ENCODE data around the gene PROSER3.

DNA sequence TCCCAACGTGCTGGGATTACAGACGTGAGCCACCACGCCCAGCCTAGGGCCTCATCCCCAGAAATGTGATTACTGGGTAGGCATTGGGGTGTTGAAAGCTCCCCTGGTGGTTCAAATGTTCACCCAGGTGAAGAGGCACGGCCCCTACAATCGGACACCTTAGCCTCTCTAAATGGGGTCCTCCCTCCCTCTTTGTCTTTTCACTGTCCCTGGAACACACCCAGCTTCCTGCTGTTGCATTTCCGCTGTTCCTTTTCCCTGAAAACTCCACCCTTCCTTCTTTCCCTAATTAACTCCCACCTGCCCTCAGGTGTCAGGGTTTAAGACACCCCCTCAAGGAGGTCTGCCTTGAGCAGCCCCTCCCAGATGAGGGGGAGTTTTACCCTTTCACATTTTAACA lies 58.3 kb downstream of the PROSER3 start:
- TF ChIP-seq, protein P1, sequence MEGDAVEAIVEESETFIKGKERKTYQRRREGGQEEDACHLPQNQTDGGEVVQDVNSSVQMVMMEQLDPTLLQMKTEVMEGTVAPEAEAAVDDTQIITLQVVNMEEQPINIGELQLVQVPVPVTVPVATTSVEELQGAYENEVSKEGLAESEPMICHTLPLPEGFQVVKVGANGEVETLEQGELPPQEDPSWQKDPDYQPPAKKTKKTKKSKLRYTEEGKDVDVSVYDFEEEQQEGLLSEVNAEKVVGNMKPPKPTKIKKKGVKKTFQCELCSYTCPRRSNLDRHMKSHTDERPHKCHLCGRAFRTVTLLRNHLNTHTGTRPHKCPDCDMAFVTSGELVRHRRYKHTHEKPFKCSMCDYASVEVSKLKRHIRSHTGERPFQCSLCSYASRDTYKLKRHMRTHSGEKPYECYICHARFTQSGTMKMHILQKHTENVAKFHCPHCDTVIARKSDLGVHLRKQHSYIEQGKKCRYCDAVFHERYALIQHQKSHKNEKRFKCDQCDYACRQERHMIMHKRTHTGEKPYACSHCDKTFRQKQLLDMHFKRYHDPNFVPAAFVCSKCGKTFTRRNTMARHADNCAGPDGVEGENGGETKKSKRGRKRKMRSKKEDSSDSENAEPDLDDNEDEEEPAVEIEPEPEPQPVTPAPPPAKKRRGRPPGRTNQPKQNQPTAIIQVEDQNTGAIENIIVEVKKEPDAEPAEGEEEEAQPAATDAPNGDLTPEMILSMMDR (IDR thresholded peaks at IDR 0.05; ENCODE audit: poor library complexity, severe bottlenecking): no peak
- TF ChIP-seq RAD21 (conservative IDR thresholded peaks at IDR 0.05) (no peak), EZH2 (IDR thresholded peaks at IDR 0.05; ENCODE audit: borderline replicate concordance, insufficient read depth, low read length, poor library complexity, severe bottlenecking) (no peak), POLR2AphosphoS5 (IDR thresholded peaks at IDR 0.05) (no peak)
